ENCODE data around the gene SACS.
A peak's percentile ranks its signal among the peaks of the same experiment; 100 is the strongest.
"Not testable (repeated sequence)": the region's sequence is repeated elsewhere in the genome, so short reads cannot be mapped to it uniquely, and the experiment has no call there.

Gene SACS

DNA sequence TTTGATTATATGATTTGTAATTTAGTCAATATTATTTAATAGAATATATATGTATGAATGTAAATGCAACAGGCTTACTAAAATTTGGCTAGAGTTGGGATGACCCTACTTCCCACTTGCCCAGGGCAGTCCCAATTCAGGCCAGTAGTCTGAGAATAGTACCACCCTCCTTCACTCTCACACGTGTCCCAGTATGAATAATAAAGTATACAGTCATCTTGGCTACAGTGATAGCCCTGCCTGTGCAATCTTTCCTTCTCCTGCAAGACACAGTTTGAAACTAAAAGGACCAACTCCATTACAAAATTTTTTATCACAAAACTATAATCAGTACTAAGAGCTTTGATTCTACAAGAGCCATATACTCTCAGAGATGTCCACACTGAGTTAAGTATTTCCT lies 76.2 kb downstream of the SACS start:
- no peak for DNase-seq

DNA sequence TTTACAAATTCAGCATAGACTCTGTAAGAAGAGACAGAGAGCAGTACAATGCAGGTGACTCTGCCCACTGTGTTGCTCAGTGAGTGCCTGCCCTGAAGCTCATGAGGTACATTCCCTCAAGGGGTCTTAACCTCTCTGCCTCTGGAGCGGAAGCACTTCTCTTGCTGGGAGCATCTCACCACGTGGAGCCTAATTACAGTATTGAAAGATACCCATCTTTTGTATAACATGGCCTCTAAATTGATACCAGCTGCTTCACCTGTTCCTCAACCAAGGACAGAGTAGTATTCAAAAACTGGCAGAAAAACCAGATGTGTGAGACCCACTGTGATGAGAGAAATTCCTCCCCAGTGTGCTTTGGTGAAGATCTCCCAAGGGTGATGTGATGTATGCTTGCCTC lies 77.1 kb downstream of the SACS start:
- DNase-seq: no peak

DNA sequence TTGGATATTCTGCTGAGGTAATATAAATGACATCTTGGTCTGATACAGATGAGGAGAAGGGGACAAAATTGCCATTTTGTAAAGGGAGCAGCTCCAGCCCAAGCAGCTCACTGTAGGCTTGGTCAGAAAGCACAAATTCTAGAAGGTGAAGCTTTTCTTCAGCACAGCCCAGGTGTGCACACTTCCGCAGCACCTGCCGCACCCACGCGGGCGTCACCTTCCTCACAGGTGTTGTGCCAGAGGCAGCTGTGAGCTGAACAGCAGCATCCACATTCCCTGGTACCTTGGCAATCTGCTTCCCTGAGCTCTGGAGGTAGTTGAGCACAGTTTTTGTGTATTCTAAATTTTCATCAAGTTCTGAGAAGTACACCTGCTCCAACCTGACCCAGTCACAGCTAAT lies 79.0 kb downstream of the SACS start:
- DNase-seq: no peak

- DNase-seq: no peak
Measured at GRCh38 chr13:23352161-23352560, 81.3 kb downstream of the SACS start.

GRCh38 chr13:23350009-23350408 lies 83.5 kb downstream of the SACS start:
- DNase-seq: no peak

GRCh38 chr13:23349161-23349897 lies 84.2 kb downstream of the SACS start:
- DNase-seq: no peak

GRCh38 chr13:23348262-23349127 lies 85.0 kb downstream of the SACS start:
- no peak for DNase-seq

DNA sequence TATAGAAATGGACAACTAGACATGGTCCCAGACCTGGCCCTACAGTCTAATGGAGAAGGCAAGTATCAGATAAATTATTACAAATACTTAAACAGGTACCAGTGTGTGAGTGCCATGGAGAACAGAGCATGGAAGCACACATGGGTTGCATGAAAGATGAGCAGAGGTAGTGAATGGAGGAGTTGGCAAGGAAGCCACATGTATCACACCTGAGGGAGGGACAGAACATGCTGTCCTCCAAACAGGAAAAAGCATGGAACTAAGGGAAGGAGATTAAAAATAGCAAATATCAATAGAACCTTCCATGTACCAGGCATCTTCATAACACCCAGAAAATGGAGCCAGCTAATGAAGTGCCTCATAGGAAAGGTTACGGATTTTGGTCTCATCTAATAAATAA lies 85.9 kb downstream of the SACS start:
- DNase-seq: no peak

DNA sequence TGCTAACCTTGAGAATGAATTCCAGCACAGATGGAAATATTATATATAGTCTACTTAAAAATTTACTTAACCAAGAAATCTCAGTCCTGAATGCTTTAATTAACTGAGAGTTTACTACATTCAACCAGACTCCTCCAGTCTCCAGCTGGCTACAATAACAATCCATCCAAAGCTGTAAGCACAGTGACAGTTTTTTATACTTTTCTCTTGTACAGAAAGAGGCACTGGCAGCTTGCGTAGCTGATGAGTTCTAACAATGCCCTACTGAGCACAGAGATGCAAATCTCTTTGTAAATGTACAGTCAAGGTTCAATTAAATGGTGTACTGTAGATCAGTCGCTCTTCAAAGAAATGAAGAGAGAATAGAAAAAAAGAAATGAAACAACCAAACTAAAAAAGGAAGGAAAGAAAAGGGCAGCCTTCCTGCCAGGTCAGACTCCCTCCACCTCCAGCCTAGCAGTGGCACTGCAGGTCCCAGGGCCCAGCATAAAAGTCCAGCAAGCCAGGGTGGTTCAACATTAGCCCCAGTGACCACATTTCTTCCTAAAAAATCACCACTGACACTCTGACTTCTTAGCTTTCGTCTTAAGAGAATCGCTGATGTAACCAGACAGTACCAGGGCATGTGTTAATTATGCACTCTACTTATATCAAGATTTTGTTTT lies 88.4 kb downstream of the SACS start:
- DNase-seq: no peak

DNA sequence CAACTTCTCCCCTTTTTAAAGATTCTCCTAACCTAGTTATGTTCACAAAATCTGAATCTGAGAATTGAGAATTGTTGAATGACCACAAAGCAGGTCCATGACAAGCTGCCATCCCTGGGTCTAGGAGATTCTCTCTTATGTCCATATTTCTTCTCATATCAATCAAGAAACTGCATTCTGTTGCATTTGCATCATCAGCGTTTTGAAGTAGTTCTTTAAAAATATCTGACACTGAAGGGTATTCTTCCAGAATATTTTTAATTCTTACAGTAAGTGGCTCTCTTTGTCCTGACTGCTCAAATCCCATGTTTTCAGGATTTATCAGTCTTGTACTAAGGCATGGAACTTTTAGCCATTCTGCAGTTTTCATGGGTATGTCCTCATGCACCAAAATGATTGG lies 94.3 kb downstream of the SACS start:
- no peak for DNase-seq

DNA sequence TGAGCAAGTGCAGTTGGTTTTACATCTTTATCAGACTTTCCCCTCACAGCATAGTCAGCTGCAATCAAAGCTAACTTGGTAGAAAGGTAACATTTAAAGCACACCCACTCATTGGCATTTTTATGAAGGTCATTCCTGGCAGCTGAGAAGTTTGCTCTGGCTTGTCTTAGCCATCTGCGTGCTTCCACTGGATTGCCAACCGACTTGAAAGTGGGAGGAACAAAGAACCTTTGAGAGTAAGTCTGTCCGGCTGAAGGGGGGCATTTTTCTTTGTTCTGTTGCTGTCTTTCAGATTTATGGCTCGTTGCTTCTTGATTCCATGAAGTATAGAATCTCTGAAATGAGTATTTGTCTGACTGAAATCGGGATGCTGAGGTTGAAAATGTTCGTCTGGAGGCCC lies 103.1 kb downstream of the SACS start:
- DNase-seq: no peak

DNA sequence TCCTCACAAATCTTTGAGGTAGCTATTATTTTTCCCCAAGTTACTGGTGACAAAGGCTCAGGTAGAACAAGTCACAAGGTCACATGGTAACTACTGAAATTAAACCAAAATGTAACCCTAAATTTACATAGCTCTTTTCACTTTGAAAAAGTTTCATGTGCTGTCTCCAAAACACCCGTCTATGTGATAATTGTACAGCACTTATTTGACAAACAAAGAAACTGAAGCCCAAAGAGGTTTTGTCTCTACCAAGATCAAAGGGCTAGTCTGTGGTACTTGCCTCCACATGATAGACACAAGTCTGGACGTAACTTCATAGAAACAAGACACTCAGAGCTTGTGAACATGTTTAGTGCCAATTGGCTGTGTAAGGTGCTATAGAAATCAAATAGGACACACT lies 108.3 kb downstream of the SACS start:
- no peak for DNase-seq

GRCh38 chr13:23323946-23324709 lies 109.4 kb downstream of the SACS start:
- DNase-seq: no peak

DNA sequence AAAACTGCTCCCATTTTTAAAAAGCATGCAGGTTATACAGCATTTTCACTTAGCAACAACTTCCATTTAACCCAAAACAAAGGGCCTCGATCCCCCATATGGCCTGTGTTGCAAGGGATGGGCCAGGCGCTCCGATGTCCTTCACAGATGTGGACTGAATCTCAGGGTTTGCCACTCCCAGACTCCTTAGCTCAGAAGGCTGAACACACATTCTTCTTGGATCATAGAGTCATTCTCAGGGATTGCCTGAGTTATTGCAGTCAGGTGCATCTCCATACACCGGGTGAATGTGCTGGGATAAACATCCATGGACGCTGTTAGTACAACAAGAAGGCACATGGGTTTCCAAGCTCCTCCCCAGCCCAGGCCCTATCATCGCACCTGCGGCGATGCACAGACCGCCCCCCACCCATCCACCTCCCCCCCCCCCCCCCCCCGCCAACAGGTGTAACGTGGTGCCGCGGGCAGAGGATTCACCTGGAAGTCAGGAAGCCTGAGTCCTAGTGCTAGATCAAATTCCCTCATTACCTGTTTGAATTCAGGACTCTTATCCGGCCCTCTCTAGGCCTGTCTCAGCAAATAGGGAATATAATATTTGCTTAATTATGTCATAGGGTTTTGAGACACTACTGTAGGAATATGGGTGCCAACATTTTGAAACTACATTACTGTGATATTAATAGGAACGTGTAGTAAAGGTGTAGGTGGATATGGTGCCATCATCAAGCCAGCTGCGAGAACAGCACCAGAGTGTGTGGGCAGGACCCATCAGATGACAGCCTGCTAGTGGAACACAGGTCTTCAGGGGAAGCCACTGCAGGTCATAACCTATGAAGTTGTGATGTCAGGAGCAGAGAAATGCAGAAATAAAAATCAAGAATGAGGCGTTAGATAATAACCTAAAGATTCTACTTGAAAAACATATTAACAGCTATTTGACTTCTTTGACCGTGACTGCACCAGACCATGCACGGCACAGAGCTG lies 110.9 kb downstream of the SACS start:
- DNase-seq: peak; percentile 16 to 50

DNA sequence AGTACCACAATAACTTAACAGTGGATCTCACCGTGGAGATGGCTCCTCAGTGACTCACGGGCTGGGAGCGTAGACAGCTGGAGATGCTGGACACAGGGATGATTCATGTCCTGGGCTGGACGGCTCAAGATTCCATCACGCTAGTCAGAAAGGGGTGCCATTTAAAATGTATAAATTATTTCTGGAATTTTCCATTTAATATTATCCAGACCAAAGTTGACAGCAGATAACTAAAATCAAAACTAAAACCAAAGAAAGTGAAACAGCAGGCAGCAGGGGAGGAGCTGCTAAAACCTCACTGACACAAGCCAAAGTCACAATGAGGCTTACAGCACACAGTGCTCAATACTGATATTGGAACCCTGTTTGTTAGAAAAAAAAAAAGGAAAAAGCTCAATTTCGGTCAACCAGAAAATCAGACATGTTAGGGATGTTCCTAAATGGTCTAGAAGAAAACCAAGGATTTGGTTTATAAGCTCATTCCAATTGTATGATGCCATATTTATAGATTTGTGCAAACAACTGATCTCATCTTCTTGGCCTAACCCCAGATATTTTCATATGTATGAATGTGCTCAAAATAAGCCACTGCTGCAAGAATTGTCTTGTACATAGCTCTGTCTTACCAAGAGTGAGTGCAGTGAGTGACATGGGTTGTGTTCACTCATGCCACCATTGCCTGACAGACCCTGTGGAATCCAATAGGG lies 111.8 kb downstream of the SACS start:
- no peak for DNase-seq

- DNase-seq: no peak
Measured at GRCh38 chr13:23320926-23321534, 112.5 kb downstream of the SACS start.

GRCh38 chr13:23319883-23320224 lies 113.6 kb downstream of the SACS start:
- DNase-seq: no peak

DNA sequence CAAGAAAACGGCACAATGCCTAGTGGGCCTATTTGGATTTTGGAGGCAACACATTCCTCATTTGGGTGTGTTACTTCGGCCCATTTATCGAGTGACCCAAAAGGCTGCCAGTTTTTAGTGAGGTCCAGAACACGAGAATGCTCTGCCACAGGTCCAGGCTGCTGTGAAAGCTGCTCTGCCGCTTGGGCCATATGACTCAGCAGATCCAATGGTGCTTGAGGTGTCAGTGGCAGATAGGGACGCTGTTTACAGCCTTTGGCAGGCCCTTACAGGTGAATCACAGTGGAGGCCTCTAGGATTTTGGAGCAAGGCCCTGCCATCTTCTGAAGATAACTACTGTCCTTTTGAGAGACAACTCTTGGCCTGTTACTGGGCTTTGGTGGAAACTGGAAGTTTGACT lies 118.7 kb downstream of the SACS start:
- not testable (repeated sequence) for DNase-seq

GRCh38 chr13:23292586-23292985 lies 140.9 kb downstream of the SACS start:
- no peak for DNase-seq

DNA sequence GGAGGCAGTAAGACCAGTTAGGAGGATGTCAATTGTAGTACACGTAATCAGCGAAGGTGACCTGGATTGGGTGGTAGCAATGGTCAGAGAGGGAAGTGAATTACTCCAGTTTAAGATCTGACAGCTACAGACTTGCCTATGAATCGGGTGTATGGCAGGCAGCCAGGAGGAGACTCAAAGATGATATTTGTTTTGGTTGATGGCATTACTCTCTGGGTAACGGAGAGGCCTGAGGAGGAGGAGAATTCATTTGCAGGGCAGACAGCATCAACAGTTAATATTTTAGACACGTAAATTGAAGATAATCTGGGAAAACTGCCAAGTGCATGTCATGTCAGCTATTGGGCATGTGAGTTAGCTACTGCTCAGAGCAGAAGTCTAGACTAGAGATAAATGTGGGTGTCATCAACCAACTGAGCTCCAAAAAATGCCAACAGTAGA lies 143.6 kb downstream of the SACS start:
- no peak for DNase-seq
